ENCODE data around the gene ATP6V0B.

The ATP6V0B gene

DNA sequence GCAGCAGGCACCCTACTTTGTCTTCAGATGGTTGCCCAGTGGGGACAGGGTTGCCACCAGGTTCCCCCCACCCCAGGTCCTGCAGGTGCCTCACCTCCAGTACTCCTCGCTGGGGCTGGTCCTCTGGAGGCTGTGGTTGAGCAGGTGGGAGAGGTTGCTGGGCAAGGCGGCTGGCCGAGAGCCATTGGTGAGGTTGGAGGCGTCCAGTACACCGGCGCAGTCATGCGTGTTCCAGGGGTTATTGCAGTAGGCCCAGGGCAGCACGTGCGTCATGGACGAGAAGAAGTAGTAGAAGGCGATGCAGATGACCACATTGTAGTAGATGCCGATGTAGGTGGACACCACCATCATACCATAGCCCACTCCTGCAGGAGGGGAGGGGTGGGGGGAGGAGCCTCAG, 33.5 kb downstream of the ATP6V0B start:
- DNase-seq (ENCODE audit: low spot score) = no peak

DNA sequence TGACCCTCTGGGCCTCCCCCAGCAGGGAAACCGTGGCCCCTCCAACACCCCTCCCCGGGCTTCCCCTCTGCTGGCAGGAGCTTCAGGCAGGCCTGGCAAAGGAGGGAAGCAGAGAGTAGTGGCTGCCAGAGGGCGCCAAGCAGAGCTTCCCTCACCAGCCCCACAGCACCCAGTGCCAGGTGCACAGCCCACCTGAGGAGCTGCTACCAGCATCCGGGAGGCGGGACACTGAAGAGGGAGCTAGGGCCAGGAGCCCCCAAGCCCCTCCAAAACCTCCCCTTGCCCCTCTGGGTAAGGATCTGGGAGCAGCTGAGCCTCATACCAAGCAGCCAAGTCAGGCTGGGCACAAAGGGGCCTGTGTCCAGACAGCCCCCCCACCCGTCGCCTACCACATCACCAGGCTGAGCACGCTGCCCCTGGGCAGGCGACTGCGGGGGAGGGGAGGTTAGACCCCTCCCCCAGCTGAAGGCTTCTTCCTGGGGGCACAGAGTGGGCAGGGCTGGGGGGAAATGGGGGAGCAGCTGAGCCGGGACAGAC, 36.2 kb downstream of the ATP6V0B start:
- peak; percentile 96 for DNase-seq (ENCODE audit: low spot score)

DNA sequence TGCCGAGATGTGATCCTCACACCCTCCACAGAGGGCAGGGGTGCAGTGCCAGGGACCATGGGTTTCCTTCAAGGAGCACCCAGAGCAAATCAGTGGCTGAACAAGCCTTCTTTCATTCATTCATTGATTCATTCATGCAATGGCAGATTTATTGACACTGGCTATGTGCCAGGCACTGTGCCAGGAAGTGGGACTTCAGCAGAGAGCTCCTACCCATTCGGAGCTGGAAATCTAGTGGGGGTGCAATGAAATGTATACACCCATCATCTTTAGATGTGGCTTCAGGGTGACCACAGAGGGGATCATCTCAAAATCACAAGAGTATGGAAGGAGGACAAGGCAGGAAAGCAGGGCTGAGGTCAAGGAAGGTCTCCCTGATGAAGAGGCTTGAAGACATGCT, 37.6 kb downstream of the ATP6V0B start:
- DNase-seq (ENCODE audit: low spot score) = no peak

DNA sequence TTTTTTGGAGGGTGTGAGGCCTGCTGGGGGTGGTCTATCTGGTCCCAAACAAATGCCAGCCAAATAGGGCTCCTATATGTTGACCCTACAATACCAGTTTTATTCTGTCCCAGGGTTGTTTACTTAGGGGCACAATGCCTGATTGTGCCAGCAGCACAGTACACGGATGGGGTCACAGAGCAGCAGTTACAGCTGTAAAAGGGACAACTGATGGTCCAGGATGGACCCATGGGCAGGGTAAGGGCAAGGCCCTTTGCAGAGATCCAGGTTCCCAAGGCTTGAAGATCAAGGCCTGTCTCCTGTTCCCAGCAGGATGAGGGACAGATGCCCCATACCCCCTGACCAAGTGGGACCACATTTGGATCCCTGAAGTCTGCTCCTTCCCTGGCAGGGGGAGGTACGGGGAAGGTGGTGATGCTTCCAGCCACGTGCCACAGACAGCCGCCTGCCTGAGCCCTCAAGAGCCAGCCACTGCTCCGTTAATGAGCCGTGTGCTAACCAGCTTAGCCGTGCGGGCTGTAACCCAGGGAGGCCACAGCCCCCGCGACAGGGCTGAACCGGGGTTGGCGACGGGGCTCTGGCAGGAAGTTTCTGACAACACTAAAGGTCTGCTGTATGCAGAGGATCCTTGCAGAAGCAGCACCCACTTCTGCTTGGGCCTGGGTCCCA, 38.3 kb downstream of the ATP6V0B start:
- peak; percentile 76 for DNase-seq (ENCODE audit: low spot score)

DNA sequence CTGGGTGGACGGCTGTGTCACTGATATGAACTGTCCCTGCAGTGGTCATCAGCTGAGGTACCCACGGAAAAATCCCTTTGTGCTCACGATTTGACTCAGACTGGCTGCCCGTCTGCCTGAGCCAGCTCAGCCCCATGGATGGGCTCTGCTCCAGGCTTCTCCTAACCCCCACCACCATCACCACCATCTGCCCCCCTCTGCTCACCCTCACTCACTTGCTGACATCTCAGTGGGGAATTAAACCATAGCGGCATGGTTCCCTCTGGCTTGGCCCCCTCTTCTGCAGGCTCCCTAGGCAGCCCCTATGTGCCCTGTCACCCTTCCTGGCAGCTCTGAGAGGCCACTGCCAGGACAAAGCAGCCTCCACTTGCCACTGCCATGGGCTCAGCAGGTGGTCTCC, 39.2 kb downstream of the ATP6V0B start:
- DNase-seq (ENCODE audit: low spot score) = peak; percentile 69

DNA sequence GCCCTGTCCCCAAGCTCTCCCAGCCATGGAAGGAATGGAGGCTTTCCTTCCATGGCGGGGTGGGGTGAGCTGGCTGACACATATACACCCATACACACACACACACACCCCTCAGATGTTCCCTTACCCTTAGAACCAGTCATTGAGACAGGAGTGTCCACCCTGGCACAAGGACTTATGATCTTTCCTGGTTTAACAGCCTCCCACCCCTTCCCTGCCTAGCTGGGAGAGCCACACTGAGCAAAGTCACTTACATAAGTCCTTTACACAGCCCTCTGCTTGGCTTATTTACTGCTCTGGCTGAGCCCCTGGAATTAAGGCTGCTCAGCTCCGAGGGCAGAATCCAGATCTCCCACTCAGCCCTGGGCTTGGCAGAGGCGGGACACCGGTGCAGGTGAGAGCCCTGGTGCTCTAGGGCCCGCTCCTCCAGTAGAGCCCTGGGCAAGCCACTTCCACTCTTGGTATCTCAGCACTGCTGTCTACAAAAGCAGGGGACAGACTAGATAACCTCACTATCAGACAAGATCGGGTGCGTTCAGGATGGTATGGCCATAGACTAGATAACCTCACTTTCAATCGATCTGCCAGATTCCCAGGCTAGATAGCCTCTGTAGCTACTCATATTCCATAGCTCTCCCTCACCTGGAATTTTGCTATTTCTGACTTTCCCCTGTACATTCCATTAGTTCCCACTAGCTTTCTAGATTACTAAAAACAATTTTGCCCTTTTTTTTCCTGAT, 39.8 kb downstream of the ATP6V0B start:
- peak; percentile 62 for DNase-seq (ENCODE audit: low spot score)

GRCh38 chr1:44015206-44015605, 40.4 kb downstream of the ATP6V0B start:
- DNase-seq (ENCODE audit: low spot score) = no peak

DNA sequence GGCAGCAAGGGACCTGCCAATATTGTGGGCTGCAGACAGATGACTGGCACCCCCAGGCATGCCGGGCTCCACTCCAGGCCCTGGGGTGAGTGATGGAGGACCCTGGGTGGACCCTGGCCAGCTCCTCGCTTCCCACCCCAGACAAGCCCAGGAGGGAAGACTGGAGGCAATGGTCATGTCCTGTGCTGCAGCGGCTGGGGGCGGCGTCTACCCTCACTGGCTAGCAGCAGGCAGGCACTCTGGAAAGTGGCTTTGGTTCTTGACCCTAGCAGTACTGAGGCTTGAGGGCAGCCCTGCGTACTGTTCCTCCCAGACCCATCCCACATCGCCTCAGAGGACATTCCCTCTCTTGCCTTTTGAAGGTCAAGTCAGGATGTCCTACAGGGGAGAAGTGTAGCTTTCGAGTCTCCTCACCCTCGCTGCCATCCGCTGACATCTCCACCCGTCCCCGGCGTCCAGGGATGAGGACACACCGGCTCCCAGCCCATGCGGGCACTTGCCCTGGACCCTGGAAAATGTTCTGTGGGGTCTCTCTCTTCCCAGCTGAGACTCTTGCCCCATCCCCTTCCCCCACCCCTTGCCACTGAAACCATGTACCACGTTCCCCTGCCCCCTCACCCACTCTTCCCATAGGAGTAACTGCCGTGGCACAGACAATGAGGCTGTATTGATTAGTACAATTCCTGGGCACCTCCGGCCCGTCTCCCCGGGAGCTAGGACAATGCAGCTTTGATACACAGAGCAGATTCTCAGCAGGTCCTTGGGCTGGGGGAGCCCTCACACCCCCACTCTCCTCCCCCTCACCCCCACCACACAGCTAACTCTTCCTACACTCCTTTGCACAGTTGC, 41.5 kb downstream of the ATP6V0B start:
- peak; percentile 67 for DNase-seq (ENCODE audit: low spot score)

- peak; percentile 64 for DNase-seq (ENCODE audit: low spot score)
Observed at GRCh38 chr1:44016890-44017400, 42.2 kb downstream of the ATP6V0B start.

DNA sequence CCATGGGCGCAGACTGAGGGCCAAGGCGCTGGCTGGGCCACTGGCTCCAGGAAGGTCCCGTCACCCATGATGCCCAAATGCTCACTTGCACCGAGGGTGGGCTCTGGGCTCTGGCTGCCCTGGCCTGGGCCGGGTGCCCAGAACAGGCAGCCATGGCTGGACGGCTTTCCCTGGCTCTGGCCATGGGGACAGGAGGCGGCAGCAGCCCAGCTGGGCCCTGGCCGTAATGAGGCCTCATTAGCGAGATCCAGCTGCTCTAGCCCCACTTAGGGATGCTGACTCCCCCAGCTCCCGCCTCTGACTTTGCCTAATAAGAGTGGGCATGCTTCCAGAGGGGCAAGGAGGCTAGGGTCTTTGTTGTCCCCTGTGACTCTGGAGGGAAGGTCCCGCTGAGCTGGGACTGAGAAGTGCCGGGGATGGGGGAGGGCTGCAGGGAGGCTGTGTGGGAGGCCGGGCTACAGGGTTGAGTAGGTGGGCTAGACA, 44.7 kb downstream of the ATP6V0B start:
- peak; percentile 82 for DNase-seq (ENCODE audit: low spot score)

GRCh38 chr1:44020464-44020863, 45.7 kb downstream of the ATP6V0B start:
- DNase-seq (ENCODE audit: low spot score) = no peak

DNA sequence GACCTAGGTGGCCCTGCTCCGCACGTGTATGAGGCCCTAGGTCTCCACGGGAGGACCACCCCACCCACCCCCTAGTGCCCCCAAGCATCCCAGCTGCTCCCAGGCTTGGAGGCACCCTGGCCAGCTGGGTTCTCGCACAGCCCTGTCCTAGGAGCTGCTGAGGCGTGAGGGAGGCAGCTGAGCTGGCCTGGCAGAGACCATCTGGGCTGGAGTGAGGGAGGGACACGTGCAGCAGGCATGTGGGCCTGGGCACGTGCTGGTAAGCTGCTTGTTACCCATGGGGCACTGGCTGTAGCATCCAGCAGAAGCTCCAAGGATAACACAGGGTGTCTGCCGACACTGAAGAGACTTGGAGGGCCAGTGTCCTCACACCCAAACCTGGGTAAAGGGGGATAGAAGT, 46.4 kb downstream of the ATP6V0B start:
- DNase-seq (ENCODE audit: low spot score) = no peak

GRCh38 chr1:44021581-44022321, 47.0 kb downstream of the ATP6V0B start:
- DNase-seq (ENCODE audit: low spot score) = no peak

GRCh38 chr1:44024031-44024902, 49.5 kb downstream of the ATP6V0B start:
- DNase-seq (ENCODE audit: low spot score) = no peak

GRCh38 chr1:44024903-44025525, 50.3 kb downstream of the ATP6V0B start:
- DNase-seq (ENCODE audit: low spot score) = no peak

DNA sequence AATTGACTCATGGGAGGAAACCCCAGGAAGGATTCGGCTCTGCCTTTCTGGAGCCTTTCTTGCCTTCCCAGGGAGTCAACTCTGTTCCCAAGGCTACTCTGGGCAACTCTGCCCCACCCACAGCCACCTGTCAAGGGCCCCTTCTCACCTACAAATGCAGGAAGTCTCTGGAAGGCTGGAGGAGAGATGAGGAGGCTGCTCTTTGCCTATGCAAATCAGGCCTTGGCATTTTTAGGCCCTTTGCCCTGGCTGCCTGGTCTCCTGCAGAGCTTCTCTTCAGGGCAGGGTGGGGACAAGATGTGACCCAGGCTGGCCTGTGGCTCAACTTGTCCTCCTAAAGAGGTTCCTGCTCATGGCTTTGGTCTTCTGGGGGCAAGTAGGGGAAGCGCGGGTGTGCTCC, 51.1 kb downstream of the ATP6V0B start:
- DNase-seq (ENCODE audit: low spot score) = no peak

DNA sequence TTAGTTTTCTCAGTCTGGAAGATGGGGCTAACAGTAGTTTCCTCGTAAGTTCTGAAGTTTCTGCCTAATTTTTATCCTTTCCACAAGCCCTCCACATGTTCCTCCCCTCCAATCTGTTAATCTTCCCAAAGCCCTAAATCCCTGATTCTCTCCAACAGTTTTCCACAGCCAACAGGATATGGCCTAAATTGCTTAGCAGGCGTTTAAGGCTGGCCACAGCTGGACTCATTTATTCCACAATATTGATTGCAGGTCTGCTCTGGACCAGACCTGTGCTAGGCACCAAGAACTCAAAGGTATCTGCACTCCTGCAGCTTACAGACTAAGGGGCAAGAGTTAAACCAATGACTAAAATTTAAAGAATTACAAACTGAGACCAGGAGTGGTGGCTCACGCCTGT, 52.6 kb downstream of the ATP6V0B start:
- DNase-seq (ENCODE audit: low spot score) = no peak
